ENCODE data around the gene MON2.

- TF ChIP-seq, protein P1, sequence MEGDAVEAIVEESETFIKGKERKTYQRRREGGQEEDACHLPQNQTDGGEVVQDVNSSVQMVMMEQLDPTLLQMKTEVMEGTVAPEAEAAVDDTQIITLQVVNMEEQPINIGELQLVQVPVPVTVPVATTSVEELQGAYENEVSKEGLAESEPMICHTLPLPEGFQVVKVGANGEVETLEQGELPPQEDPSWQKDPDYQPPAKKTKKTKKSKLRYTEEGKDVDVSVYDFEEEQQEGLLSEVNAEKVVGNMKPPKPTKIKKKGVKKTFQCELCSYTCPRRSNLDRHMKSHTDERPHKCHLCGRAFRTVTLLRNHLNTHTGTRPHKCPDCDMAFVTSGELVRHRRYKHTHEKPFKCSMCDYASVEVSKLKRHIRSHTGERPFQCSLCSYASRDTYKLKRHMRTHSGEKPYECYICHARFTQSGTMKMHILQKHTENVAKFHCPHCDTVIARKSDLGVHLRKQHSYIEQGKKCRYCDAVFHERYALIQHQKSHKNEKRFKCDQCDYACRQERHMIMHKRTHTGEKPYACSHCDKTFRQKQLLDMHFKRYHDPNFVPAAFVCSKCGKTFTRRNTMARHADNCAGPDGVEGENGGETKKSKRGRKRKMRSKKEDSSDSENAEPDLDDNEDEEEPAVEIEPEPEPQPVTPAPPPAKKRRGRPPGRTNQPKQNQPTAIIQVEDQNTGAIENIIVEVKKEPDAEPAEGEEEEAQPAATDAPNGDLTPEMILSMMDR (conservative IDR thresholded peaks at IDR 0.05), result no peak
- TF ChIP-seq EZH2 (IDR thresholded peaks at IDR 0.05; ENCODE audit: low read depth), result no peak
Measured at GRCh38 chr12:62632411-62632918, 165.8 kb downstream of the MON2 start.
